HEK293 (cell line): ENCODE data around the gene HTR7.

Experiments used
- KLF8 ChIP-seq: fragments of 450-650 bp; formaldehyde crosslinking; IDR thresholded peaks from 2 replicates; pipeline ENCODE4 v1.5.1; 2016; ENCODE audit warnings: missing biosample characterization, missing genetic modification characterization
- ZBTB8A ChIP-seq: fragments of 450-650 bp; formaldehyde crosslinking; IDR thresholded peaks from 2 replicates; pipeline ENCODE4 v1.5.1; 2016; ENCODE audit warnings: missing biosample characterization, missing genetic modification characterization
- ZNF184 ChIP-seq: fragments of 450-650 bp; IDR thresholded peaks from 2 replicates; pipeline ENCODE4 v1.5.1; 2018; ENCODE audit warnings: missing biosample characterization, mild to moderate bottlenecking, missing genetic modification characterization
- TF ChIP-seq, protein P1 (sequence below): fragments of 450-650 bp; formaldehyde crosslinking; IDR thresholded peaks from 2 replicates; pipeline ENCODE4 v1.5.1; 2016; ENCODE audit warnings: missing biosample characterization, missing genetic modification characterization
- TF ChIP-seq, protein P2 (sequence below): fragments of 450-650 bp; formaldehyde crosslinking; conservative IDR thresholded peaks from 2 replicates; pipeline ENCODE4 v1.5.1; 2016; ENCODE audit warnings: low read depth, missing biosample characterization, missing genetic modification characterization
- TF ChIP-seq, protein P3 (sequence below): fragments of 450-650 bp; formaldehyde crosslinking; IDR thresholded peaks from 2 replicates; pipeline ENCODE4 v1.5.1; 2016; ENCODE audit warnings: missing biosample characterization, missing genetic modification characterization

DNA sequence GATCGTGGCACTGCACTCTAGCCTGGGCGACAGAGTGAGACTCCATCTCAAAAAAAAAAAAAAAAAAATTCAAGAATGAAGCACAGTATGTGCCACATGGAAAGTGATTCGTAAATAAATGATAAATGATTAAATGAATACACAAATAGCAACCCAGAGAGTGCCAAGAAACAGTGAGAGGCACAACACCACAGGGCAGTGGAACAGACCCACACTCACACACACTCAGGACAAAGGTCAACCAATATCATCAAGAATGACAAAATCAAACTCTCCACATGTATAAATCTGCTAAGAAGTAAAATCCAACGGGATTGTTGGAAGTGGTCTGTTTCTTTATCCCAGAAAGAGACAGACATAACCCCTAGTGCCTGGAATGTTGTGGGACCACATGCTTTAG, 77.4 kb downstream of the HTR7 start:
- TF ChIP-seq, protein P1, sequence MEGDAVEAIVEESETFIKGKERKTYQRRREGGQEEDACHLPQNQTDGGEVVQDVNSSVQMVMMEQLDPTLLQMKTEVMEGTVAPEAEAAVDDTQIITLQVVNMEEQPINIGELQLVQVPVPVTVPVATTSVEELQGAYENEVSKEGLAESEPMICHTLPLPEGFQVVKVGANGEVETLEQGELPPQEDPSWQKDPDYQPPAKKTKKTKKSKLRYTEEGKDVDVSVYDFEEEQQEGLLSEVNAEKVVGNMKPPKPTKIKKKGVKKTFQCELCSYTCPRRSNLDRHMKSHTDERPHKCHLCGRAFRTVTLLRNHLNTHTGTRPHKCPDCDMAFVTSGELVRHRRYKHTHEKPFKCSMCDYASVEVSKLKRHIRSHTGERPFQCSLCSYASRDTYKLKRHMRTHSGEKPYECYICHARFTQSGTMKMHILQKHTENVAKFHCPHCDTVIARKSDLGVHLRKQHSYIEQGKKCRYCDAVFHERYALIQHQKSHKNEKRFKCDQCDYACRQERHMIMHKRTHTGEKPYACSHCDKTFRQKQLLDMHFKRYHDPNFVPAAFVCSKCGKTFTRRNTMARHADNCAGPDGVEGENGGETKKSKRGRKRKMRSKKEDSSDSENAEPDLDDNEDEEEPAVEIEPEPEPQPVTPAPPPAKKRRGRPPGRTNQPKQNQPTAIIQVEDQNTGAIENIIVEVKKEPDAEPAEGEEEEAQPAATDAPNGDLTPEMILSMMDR (tag by site-specific recombination) = no peak
- no peak for TF ChIP-seq KLF8 (tag by site-specific recombination)
- no peak for TF ChIP-seq ZNF184 (tag by site-specific recombination)
- TF ChIP-seq, protein P2, sequence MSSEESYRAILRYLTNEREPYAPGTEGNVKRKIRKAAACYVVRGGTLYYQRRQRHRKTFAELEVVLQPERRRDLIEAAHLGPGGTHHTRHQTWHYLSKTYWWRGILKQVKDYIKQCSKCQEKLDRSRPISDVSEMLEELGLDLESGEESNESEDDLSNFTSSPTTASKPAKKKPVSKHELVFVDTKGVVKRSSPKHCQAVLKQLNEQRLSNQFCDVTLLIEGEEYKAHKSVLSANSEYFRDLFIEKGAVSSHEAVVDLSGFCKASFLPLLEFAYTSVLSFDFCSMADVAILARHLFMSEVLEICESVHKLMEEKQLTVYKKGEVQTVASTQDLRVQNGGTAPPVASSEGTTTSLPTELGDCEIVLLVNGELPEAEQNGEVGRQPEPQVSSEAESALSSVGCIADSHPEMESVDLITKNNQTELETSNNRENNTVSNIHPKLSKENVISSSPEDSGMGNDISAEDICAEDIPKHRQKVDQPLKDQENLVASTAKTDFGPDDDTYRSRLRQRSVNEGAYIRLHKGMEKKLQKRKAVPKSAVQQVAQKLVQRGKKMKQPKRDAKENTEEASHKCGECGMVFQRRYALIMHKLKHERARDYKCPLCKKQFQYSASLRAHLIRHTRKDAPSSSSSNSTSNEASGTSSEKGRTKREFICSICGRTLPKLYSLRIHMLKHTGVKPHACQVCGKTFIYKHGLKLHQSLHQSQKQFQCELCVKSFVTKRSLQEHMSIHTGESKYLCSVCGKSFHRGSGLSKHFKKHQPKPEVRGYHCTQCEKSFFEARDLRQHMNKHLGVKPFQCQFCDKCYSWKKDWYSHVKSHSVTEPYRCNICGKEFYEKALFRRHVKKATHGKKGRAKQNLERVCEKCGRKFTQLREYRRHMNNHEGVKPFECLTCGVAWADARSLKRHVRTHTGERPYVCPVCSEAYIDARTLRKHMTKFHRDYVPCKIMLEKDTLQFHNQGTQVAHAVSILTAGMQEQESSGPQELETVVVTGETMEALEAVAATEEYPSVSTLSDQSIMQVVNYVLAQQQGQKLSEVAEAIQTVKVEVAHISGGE = no peak
- TF ChIP-seq, protein P3, sequence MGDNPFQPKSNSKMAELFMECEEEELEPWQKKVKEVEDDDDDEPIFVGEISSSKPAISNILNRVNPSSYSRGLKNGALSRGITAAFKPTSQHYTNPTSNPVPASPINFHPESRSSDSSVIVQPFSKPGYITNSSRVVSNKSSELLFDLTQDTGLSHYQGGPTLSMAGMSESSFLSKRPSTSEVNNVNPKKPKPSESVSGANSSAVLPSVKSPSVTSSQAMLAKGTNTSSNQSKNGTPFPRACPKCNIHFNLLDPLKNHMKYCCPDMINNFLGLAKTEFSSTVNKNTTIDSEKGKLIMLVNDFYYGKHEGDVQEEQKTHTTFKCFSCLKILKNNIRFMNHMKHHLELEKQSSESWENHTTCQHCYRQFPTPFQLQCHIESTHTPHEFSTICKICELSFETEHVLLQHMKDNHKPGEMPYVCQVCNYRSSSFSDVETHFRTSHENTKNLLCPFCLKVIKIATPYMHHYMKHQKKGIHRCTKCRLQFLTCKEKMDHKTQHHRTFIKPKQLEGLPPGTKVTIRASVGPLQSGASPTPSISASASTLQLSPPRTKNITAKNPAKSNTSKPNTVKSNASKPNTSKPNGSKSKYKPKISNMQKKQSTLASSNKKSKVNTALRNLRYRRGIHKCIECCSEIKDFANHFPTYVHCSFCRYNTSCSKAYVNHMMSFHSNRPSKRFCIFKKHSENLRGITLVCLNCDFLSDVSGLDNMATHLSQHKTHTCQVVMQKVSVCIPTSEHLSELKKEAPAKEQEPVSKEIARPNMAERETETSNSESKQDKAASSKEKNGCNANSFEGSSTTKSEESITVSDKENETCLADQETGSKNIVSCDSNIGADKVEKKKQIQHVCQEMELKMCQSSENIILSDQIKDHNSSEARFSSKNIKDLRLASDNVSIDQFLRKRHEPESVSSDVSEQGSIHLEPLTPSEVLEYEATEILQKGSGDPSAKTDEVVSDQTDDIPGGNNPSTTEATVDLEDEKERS (tag by site-specific recombination) = no peak
- no peak for TF ChIP-seq ZBTB8A (tag by site-specific recombination)
